ENCODE measurements around the gene CGNL1.

Gene CGNL1

DNA sequence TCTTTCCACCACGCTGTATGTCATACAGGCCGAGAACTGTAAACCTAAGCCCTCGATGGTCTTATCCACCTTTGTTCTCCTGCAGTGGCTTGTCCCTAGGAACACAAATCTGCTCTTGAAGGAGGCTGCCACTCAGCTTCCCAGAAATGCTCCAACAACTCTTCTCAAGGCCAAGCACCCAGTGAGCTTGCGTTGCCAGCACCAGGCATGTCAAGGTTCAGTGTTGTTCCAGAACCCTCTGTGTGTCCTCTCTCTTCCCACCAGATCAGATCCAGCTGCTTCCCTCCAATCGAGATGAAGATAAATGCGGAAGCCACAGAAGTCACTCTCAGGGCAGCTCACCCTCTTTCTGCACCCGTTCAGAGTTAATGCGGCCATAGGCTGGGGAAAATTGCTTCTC, 204.1 kb downstream of the CGNL1 start:
- intact Hi-C loops (cut with DNase I) = no loop called here
- no peak for DNase-seq

GRCh38 chr15:57580866-57581265, 204.6 kb downstream of the CGNL1 start:
- no peak for DNase-seq
- intact Hi-C loops (cut with DNase I) = no loop called here

- DNase-seq = no peak
- intact Hi-C loops (cut with DNase I) = no loop called here
Observed at GRCh38 chr15:57582090-57582489, 205.8 kb downstream of the CGNL1 start.

- intact Hi-C loops (cut with DNase I) = no loop called here
- DNase-seq = no peak
Observed at GRCh38 chr15:57583282-57583681, 207.0 kb downstream of the CGNL1 start.

DNA sequence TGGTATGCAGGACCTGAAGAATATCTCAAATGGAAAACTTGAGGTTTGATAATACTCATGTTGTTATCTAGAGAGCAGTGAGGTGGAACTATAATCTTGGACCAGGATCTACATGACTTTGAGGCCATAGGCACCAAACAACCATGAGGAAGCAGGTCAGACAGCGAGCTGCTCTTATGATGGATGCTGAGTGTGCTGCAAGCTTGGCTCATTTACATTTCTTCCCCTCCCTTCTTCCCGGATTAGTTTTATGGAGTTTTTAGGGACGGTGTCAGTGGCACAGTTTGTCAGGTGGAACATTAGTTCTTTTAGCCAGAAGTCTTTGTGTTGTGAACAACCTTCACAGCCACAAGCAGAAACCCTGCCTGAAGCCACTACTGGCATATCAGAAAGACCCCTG, 207.4 kb downstream of the CGNL1 start:
- no peak for DNase-seq
- intact Hi-C loops (cut with DNase I) = no loop called here

DNA sequence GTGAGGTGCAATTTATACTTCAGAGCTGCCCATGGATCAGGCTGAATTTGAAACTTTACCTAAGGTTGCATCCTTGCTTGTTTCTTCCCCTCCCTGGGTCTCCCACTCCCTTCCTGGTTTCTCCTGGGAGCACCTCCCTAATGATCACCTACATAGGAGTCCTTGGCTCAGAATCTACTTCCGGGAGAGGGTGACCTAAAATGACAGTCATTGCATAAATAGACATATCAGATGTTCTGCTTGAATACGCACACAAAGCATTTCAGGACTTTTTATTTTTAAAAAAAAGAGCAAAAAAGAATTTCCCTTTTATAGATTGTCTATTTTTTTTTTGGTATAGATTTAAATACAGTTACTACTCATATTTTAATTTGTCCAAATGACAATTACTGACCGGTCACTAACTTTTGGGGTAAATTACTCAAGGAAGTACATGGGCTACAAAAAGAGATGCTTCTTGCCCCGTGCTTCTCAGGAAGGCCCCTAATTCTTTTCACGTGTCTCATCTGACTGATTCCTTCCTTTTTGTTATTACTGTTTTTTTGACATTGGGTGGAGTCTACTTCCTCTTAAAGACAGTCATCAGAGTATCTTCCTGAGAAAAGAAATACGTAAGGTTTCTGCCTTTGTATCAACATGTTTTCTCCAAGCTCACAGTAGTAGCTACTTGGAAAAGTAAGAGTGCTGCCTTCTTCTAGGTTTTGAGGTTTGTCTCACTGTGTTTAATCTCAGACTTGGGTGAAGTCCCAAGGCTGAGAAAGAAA, 210.5 kb downstream of the CGNL1 start:
- DNase-seq = no peak
- intact Hi-C loops (cut with DNase I) = no loop called here

- no peak for DNase-seq
- intact Hi-C loops (cut with DNase I) = no loop called here
Observed at GRCh38 chr15:57589281-57589680, 213.0 kb downstream of the CGNL1 start.

DNA sequence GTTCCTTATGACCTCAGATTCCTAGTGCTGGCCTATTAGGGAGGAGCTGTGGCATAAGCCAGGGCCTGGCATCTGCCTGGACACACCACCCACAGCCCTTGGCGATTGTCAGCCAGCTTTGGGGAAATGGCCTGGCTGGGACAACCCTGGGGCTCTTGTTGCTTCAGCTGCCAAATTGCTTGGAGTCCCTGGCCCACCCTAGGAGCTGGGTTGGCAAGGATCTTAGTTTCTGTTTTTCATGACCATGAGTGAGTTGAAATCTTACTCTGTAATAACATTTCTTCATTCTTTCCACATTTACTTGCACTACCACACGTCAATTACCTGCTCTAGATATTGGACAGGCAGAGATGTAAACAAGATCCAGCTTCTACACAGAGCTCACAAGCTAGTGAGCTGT, 213.4 kb downstream of the CGNL1 start:
- intact Hi-C loops (cut with DNase I) = no loop called here
- peak in 1 of 10 donors; percentile 87 for DNase-seq

- DNase-seq = no peak
- intact Hi-C loops (cut with DNase I) = no loop called here
Observed at GRCh38 chr15:57591237-57591821, 215.0 kb downstream of the CGNL1 start.

- DNase-seq = peak in 3 of 10 donors; percentile 10 to 87 (median 46)
- intact Hi-C loops (cut with DNase I) = no loop called here
Observed at GRCh38 chr15:57591822-57592367, 215.6 kb downstream of the CGNL1 start, which contains the start of gene MYZAP. MYZAP (plus strand) TSS chr15:57591904; CDS start chr15:57592035, 131 bp downstream.

DNA sequence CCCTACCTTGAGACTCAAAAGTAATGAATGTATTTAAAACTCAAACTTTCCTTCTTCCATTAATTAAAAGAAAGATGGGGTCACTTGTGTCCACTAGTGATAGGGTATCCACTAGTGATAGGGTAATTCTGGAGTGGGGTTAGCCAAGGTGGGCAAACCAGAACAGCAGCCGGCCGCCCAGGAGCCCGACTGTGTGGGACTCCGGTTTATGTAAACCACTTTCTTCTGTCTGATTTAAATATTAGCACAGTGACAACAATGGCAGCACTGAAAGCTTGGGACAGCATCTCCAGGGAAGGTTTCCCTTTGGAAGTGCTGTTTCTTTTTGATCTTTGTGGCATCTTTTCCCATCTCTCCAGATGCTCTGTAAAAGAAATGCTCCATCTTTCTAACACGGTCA, 216.1 kb downstream of the CGNL1 start:
- DNase-seq = no peak
- intact Hi-C loops (cut with DNase I) = no loop called here

DNA sequence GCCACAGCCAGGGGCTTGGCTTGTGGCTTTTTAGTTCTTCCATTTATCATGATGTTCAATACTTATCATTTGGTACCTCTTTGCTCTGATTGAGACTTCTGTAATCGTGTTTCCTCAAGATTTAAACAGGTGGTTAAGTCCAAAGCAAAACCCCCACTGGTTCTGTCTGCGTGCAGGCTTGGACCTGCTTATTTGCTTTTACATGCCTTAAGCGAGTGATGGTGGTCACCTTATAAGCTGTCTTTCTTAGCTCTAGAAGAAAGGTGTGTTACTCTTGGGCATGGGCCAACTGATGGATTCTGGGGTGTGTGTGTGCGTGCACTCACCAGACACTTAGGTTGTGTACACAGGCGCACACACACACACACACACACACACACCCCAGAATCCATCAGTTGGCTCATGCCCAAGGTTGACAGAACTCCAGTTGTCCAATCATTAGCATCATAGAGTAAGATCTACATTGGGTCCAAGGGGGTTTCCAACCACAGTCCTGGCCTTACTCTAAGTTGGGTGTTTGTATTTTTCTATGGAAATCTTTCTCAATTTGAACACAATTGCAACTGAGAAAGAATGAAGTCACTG, 216.6 kb downstream of the CGNL1 start:
- DNase-seq = no peak
- intact Hi-C loops (cut with DNase I) = no loop called here

DNA sequence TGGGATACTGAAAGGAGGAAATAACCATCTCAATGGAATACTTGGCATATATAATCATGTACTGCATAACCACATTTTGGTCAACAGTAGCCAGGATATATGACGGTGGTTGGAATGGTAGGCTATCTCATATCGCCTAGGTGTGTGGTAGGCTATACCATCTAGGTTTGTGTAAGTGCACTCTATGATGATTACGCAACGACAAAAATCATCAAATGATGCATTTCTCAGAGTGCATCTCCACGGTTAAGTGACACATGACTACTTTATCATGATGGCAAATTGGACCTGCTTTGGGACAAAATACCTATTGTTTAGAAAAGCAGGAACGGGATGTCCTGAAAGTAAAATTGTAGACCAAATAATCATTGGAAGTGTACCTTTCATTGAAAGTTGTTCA, 218.2 kb downstream of the CGNL1 start:
- intact Hi-C loops (cut with DNase I) = no loop called here
- DNase-seq = no peak

DNA sequence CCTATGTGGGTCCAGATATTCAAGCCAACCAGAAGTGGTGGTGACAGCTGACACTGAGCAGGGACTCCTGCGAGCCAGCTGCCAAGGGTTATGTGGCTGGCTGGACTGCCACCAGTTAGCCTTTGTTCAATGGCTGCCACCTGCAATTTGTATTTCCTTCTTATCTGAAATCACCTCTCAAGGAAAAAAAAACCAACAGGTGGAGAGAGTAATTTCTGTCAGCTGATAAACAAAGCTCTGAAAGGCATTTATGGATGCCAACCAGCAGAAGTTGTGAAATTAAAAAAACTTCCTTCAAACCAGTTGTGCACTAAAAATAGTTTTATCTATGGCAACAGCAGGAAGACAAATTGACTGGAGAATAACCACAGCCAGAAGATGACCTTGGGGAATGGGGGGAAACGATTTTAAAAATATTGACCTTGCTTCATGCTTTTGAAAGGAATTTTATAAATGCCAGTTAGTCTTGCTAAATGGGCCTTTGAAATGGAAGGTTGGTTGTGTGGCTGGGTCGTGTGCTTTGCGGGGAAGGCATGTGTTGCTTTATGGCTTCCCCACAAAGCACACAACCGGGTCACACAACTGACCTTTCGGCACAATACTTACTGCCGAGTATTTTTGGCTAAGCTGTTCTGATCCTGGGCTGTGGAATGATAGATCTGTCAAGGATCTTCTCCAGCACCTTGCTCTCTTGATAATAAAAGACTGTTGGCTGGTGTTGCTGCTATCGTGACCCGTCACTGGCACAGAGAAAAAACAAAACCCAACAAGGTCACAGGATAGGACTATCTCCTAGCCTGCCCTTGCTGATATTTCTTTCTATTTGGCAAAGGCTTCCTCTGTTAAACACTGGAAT, 218.9 kb downstream of the CGNL1 start:
- DNase-seq = no peak
- intact Hi-C loops (cut with DNase I) = no loop called here

DNA sequence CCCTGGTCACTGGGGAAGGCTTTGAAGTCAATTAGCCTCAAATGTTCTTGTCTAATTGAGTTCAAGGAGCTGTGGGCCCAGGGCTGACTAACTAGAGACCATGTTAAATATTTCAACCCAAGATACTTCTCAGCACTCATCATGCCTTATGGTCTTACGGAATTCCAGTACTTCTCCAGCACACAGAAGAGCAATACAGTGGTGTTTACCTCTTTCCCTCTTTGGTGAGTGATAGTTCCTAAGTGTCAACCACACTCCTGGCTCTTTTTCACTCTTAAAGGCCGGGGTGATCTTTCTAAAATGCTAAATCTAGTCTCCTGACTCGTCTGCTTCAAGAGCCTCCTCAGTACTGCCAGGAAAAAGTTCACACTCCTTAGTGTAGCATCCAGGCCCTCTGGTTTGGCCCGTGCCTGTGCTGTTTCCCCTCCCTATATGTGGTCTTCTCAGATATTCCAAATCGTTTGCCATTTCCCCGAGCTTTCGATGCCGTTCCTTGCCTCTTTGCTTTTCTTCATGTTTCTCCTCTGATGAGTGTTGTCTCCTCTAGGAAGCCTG, 220.1 kb downstream of the CGNL1 start:
- intact Hi-C loops (cut with DNase I) = no loop called here
- DNase-seq = no peak

- intact Hi-C loops (cut with DNase I) = no loop called here
- DNase-seq = no peak
Observed at GRCh38 chr15:57596978-57597377, 220.7 kb downstream of the CGNL1 start.

DNA sequence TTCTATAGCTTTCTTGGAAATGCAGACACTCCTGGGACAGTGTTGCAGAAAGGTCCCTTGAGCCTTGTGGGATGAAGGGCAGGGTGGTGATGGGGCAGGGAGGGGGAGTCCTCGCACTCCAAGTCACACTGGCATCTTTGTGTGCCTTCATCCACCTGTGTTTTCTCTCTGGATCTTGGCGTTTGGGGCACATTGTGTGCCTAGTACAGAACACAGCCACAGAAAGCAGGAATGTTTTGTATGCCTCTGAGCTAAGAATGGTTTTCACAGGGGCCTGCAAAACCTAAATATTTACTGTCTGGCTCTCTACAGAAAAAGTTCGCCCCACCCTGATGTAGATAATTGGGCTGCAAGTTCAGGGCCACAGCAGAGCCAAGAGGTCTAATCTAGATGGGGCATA, 221.1 kb downstream of the CGNL1 start:
- intact Hi-C loops (cut with DNase I) = no loop called here
- no peak for DNase-seq

- DNase-seq = no peak
- intact Hi-C loops (cut with DNase I) = no loop called here
Observed at GRCh38 chr15:57598346-57598745, 222.0 kb downstream of the CGNL1 start.

- intact Hi-C loops (cut with DNase I) = no loop called here
- no peak for DNase-seq
Observed at GRCh38 chr15:57599296-57599810, 223.0 kb downstream of the CGNL1 start.

DNA sequence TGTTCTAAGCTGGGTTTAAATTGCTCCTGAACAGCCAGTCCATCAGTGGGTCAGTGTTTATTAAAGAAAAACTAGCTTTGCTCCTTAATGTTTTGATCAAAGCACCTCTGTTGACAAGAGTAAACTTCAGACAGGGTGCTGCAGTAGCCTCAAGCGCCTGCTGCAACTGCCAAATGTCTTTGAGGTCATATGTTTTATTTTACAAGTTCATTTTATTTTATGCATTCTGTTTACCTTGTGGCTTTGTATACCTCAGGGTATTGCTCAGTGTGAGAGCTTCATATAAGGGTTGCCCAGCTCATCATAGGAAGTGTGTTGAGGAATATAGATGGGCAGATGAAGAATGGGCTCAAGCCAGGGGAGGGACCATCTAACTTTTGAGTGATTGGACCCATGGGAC, 223.9 kb downstream of the CGNL1 start:
- intact Hi-C loops (cut with DNase I) = no loop called here
- no peak for DNase-seq
